ENCODE data around the gene SKA2. TPM values are rescaled to one million over a fixed set of nuclear protein-coding genes. Genes with fewer than 3 reads are reported as not detected.

The SKA2 gene
- total and polyA plus RNA-seq, 10 of the 15 experiments (the other 5 are each of a cell fraction or from before 2014, with no cell fraction given), result 40.3 to 137 (median 112) TPM

GRCh38 chr17:59190806-59191205 lies 35.8 kb upstream of the SKA2 start (continued):
- TF ChIP-seq E4F1 (IDR thresholded peaks at IDR 0.05; ENCODE audit: borderline replicate concordance, partially characterized antibody) (no peak), NFYA (IDR thresholded peaks at IDR 0.05; ENCODE audit: borderline replicate concordance, low read depth, low read length) (no peak), SMAD5 (IDR thresholded peaks at IDR 0.05; ENCODE audit: low read depth) (no peak), ZBED1 (IDR thresholded peaks at IDR 0.05; ENCODE audit: borderline replicate concordance) (no peak), EED (IDR thresholded peaks at IDR 0.05; ENCODE audit: low read depth) (no peak), IKZF2 (IDR thresholded peaks at IDR 0.05) (no peak), ATF7 (IDR thresholded peaks at IDR 0.05; ENCODE audit: low read depth) (no peak), SIN3A (IDR thresholded peaks at IDR 0.05; ENCODE audit: low read depth, low read length) (no peak), SUPT20H (IDR thresholded peaks at IDR 0.05; ENCODE audit: borderline replicate concordance, control insufficient read depth, low read depth, low read length) (no peak)

GRCh38 chr17:59186850-59187249 lies 31.9 kb upstream of the SKA2 start:
- H3K4me1 ChIP-seq (ENCODE audit: control insufficient read depth, insufficient read depth, low read length), result no peaks in the 10 kb centered on the region
- no peak overlapping the region for H3K4me2 ChIP-seq (ENCODE audit: control insufficient read depth, insufficient read depth)
- FAIRE-seq (no peak), ATAC-seq (no peak), DNase-seq (ENCODE audit: low read depth, low spot score) (no peak)
- in situ Hi-C loops (cut with MboI) (no loop called here), intact Hi-C loops (cut with micrococcal nuclease; ENCODE audit: unreplicated experiment) (no loop called here)
- CTCF ChIA-PET, result no interaction called here
- no peak overlapping the region for H3K4me3 ChIP-seq
- SMC1A ChIA-PET (ENCODE audit: uncharacterized antibody, unreplicated experiment), result no interaction called here
- peaks cover 0 to 12% of the 10 kb centered on the region in 2 experiments for H3K36me3 ChIP-seq (ENCODE audit: control insufficient read depth in 2 of 2, insufficient read depth in 2 of 2, low read length in 1 of 2)
- POLR2A ChIA-PET, result no interaction called here
- no peak overlapping the region for H3K9ac ChIP-seq (ENCODE audit: control insufficient read depth, insufficient read depth, low read length)
- no peak overlapping the region for H2AFZ ChIP-seq (ENCODE audit: control insufficient read depth, low read depth, low read length)
- 96% methylated on average over 3 of the region's 3 CpGs for WGBS (ENCODE audit: insufficient coverage, insufficient replicate concordance, low lambda C conversion rate, missing lambda C conversion rate)
- H3K27ac ChIP-seq (ENCODE audit: control insufficient read depth, insufficient read depth), result no peak overlapping the region
- no TSS peak for BruUV-seq (replicated peaks)
- no peaks in the 10 kb centered on the region for H3K9me3 ChIP-seq (replicated peaks; ENCODE audit: control insufficient read depth, insufficient read depth, low read length)
- no peaks in the 10 kb centered on the region for H3K79me2 ChIP-seq (ENCODE audit: control insufficient read depth, insufficient read depth, low read length)
- RAD21 ChIA-PET (ENCODE audit: unreplicated experiment), result no interaction called here
- H3K27me3 ChIP-seq (replicated peaks in 1 of 2; ENCODE audit: control insufficient read depth in 2 of 2, insufficient read depth in 2 of 2, low read length in 1 of 2), result no peaks in the 10 kb centered on the region
- H4K20me1 ChIP-seq (ENCODE audit: control insufficient read depth, insufficient read depth), result no peaks in the 10 kb centered on the region
- TF ChIP-seq MTA2 (IDR thresholded peaks at IDR 0.05; ENCODE audit: low read depth), result no peak
- TF ChIP-seq FOXK2 (IDR thresholded peaks at IDR 0.05), result no peak
- TF ChIP-seq RELA (IDR thresholded peaks at IDR 0.05; ENCODE audit: borderline replicate concordance, partially characterized antibody), result no peak
- no peak for TF ChIP-seq CTCF (IDR thresholded peaks at IDR 0.05 in 2 of 3, conservative IDR thresholded peaks at IDR 0.05 in 1 of 3; ENCODE audit: control insufficient read depth in 2 of 3, extremely low read depth in 1 of 3, insufficient read depth in 1 of 3, low read depth in 3 of 3, low read length in 3 of 3)
- no peak for TF ChIP-seq BACH1 (IDR thresholded peaks at IDR 0.05; ENCODE audit: borderline replicate concordance)
- no peak for TF ChIP-seq PRDM15 (CRISPR knock-in tag; IDR thresholded peaks at IDR 0.05)
